ENCODE data around the gene TCERG1L. TPM values are rescaled to one million over a fixed set of nuclear protein-coding genes. Genes with fewer than 3 reads are reported as not detected.

The TCERG1L gene
- total RNA-seq, 1 experiment from 2014 or later: not detected

DNA sequence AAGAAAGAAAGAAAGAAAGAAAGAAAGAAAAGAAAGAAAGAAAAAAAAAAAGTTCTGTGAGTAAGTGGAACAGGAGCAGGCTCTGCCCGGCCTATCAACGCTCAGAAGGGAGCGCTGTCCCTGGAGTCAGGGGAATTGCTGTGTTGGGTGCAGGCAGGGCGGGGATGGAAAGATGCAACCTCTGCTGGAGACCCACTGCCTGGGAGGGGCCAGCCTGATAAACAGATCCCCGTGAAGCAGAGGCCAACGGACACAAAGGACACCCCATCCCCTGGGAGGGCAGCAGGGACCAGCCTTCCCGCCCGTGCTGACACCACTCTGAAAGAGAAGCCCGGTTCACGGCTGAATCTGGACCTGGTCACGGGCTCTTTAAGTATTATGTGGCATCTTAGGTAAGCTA is 54.5 kb downstream of the TCERG1L start:
- no peaks in the 10 kb centered on the region for H3K27me3 Mint-ChIP-seq (ENCODE audit: unreplicated experiment)
- intact Hi-C loops (cut with micrococcal nuclease; ENCODE audit: unreplicated experiment): no loop called here
- DNase-seq: no peak
- peaks cover 20% of the 10 kb centered on the region for H3K9me3 Mint-ChIP-seq (ENCODE audit: low read depth, unreplicated experiment)
- no peaks in the 10 kb centered on the region for H3K4me1 Mint-ChIP-seq (ENCODE audit: low read depth, unreplicated experiment)
- H3K4me3 Mint-ChIP-seq (ENCODE audit: low read depth, unreplicated experiment): no peak overlapping the region
- no peak for TF ChIP-seq CTCF (IDR thresholded peaks at IDR 0.05; ENCODE audit: unreplicated experiment)
- H3K36me3 Mint-ChIP-seq (ENCODE audit: insufficient read depth, unreplicated experiment): no peaks in the 10 kb centered on the region
- no peak overlapping the region for H3K27ac Mint-ChIP-seq (ENCODE audit: unreplicated experiment)
- BruUV-seq (replicated peaks): no TSS peak
- CTCF ChIA-PET: no interaction called here

- Mint-ChIP-seq H3K4me3 (ENCODE audit: low read depth, unreplicated experiment) (no peak overlapping the region), H3K4me1 (ENCODE audit: low read depth, unreplicated experiment) (no peaks in the 10 kb centered on the region), H3K27me3 (ENCODE audit: unreplicated experiment) (no peaks in the 10 kb centered on the region), H3K36me3 (ENCODE audit: insufficient read depth, unreplicated experiment) (no peaks in the 10 kb centered on the region), H3K9me3 (ENCODE audit: low read depth, unreplicated experiment) (peaks cover 20% of the 10 kb centered on the region), H3K27ac (ENCODE audit: unreplicated experiment) (no peak overlapping the region)
- intact Hi-C loops (cut with micrococcal nuclease; ENCODE audit: unreplicated experiment): no loop called here
- CTCF ChIA-PET: no interaction called here
- no peak for TF ChIP-seq CTCF (IDR thresholded peaks at IDR 0.05; ENCODE audit: unreplicated experiment)
- no TSS peak for BruUV-seq (replicated peaks)
- no peak for DNase-seq
These were observed 56.7 kb downstream of the TCERG1L start for GRCh38 chr10:131254859-131255252.

DNA sequence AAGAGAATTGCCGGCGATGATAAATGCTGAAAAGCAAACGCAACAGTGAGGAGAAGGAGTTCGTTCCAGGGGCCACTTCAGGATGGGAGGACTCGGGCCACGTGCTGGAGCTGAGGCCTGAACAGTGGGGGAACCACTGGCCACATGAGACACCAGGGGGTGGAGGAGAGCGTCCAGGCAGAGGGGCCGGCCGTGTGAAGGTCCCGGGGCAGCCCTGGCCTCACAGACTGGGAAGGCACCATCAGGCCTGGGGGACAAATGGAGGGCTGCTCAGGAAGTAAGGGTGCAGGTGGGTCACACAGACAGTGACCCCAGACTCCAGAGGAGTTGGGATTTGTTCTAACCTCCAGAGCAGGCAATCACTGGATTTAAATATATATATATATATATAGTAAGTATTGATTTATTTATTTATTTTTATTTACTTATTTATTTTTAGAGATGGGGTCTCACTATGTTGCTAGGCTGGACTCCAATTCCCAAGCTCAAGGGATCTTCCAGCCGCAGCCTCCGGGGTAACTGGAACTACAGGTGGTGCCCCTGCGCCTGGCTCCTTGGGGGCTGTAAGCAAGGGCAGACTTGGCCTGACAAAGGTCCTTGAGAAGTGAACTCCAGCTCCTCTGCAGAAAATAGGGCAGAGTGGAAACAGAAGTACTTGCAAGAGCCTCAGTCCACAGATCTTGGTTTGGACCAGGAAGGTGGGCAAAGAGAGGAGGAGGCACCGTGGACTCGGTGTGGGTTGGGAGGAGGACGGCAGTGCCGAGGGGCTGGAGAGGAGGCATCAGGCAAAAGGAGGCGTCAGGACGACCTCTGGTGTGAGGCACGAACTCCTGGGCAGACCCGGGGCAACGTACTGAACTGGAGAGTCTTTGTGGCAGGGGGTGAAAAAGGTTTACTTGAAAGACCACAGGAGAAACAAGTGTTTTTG is 57.3 kb downstream of the TCERG1L start:
- Mint-ChIP-seq H3K4me1 (ENCODE audit: low read depth, unreplicated experiment) (no peaks in the 10 kb centered on the region), H3K27me3 (ENCODE audit: unreplicated experiment) (no peaks in the 10 kb centered on the region), H3K4me3 (ENCODE audit: low read depth, unreplicated experiment) (no peak overlapping the region), H3K27ac (ENCODE audit: unreplicated experiment) (no peak overlapping the region), H3K36me3 (ENCODE audit: insufficient read depth, unreplicated experiment) (no peaks in the 10 kb centered on the region), H3K9me3 (ENCODE audit: low read depth, unreplicated experiment) (peaks cover 20% of the 10 kb centered on the region)
- no peak for DNase-seq
- CTCF ChIA-PET: no interaction called here
- intact Hi-C loops (cut with micrococcal nuclease; ENCODE audit: unreplicated experiment): no loop called here
- no TSS peak for BruUV-seq (replicated peaks)
- TF ChIP-seq CTCF (IDR thresholded peaks at IDR 0.05; ENCODE audit: unreplicated experiment): no peak

- DNase-seq: no peak
- Mint-ChIP-seq H3K27ac (ENCODE audit: unreplicated experiment) (no peak overlapping the region), H3K4me1 (ENCODE audit: low read depth, unreplicated experiment) (no peaks in the 10 kb centered on the region), H3K36me3 (ENCODE audit: insufficient read depth, unreplicated experiment) (no peaks in the 10 kb centered on the region), H3K27me3 (ENCODE audit: unreplicated experiment) (no peaks in the 10 kb centered on the region), H3K4me3 (ENCODE audit: low read depth, unreplicated experiment) (no peak overlapping the region), H3K9me3 (ENCODE audit: low read depth, unreplicated experiment) (peaks cover 20% of the 10 kb centered on the region)
- CTCF ChIA-PET: no interaction called here
- no TSS peak for BruUV-seq (replicated peaks)
- TF ChIP-seq CTCF (IDR thresholded peaks at IDR 0.05; ENCODE audit: unreplicated experiment): no peak
- intact Hi-C loops (cut with micrococcal nuclease; ENCODE audit: unreplicated experiment): no loop called here
These were observed 58.8 kb downstream of the TCERG1L start for GRCh38 chr10:131252567-131253276.

All from Calu3 (cell line).